Caco-2 (cell line): ENCODE data around the gene TMEM50B. TPM values are rescaled to one million over a fixed set of nuclear protein-coding genes. Genes with fewer than 3 reads are reported as not detected.

ENCODE experiments used
- BruUV-seq: library from RNA; stranded (reverse); fragments of 400-500 nt; replicated peaks from 2 replicates; lab custom pipeline; 2021; lab: Mats Ljungman, UMichigan
- CTCF ChIA-PET: fragments of 300-600 bp; sonication (Branson Sonifier 250); formaldehyde crosslinking; loops from one replicate; lab custom pipeline; 2022; ENCODE audit warnings: antibody characterized with exemption; lab: Charles Lee
- POLR2A ChIA-PET: fragments of 300-600 bp; sonication (Branson Sonifier 250); formaldehyde crosslinking; loops from one replicate; lab custom pipeline; 2022; ENCODE audit warnings: antibody characterized with exemption; lab: Charles Lee
- DNase-seq, 2 experiments: peaks; one replicate each; pipeline versions ENCODE4 v3.0.0 to v3.0.0-alpha.2; 2020 to 2022
- H3K27me3 ChIP-seq: replicated peaks from 2 replicates; pipeline ENCODE4 v1.6.0; 2011; ENCODE audit warnings: low read length; ENCODE audit not compliant: control insufficient read depth, insufficient read depth
- H3K36me3 ChIP-seq: 2 replicates; pipeline ENCODE4 v1.5.1; 2011; ENCODE audit warnings: low read length; ENCODE audit not compliant: control insufficient read depth, insufficient read depth
- H3K4me1 ChIP-seq: fragments of 250-450 bp; sonication (Bioruptor Pico); 2 replicates; pipeline ENCODE4 v1.5.1; 2020; ENCODE audit warnings: mild to moderate bottlenecking
- H3K4me3 ChIP-seq: 2 replicates; pipeline ENCODE4 v1.5.1; 2011; ENCODE audit warnings: low read depth, mild to moderate bottlenecking, control low read depth, low read length
- H3K9me3 ChIP-seq: fragments of 250-450 bp; sonication (Bioruptor Pico); 2 replicates; pipeline ENCODE4 v1.5.1; 2020; ENCODE audit warnings: mild to moderate bottlenecking, moderate library complexity
- H3K27ac Mint-ChIP-seq: one replicate; pipeline ENCODE4 v1.8.0; 2022; ENCODE audit warnings: mixed read lengths; ENCODE audit not compliant: unreplicated experiment
- H3K27me3 Mint-ChIP-seq: one replicate; pipeline ENCODE4 v1.8.0; 2022; ENCODE audit warnings: mixed read lengths; ENCODE audit not compliant: insufficient read depth, unreplicated experiment
- H3K36me3 Mint-ChIP-seq: one replicate; pipeline ENCODE4 v1.8.0; 2022; ENCODE audit warnings: mild to moderate bottlenecking, mixed read lengths; ENCODE audit not compliant: insufficient read depth, unreplicated experiment
- H3K4me1 Mint-ChIP-seq: one replicate; pipeline ENCODE4 v1.8.0; 2022; ENCODE audit warnings: low read depth, mixed read lengths; ENCODE audit not compliant: unreplicated experiment
- H3K4me3 Mint-ChIP-seq: one replicate; pipeline ENCODE4 v1.8.0; 2022; ENCODE audit warnings: mild to moderate bottlenecking, moderate library complexity, mixed read lengths; ENCODE audit not compliant: unreplicated experiment
- H3K9me3 Mint-ChIP-seq: one replicate; pipeline ENCODE4 v1.8.0; 2022; ENCODE audit warnings: mixed read lengths; ENCODE audit not compliant: unreplicated experiment
- intact Hi-C: fragments of 100-400 bp; cut with micrococcal nuclease; formaldehyde crosslinking; loops from one replicate; pipeline ENCODE4 v1.10.0; 2022; ENCODE audit not compliant: unreplicated experiment
- total RNA-seq: library from RNA; stranded (reverse); gene quantifications from 2 replicates; pipeline ENCODE4 v1.2.3, GENCODE V29; 2022
- TF ChIP-seq, protein P1 (sequence below), 2 experiments: fragments of 200-600 bp in 1 of 2; IDR thresholded peaks; 1 replicate in 1 of 2; 2 replicates in 1 of 2; pipeline versions ENCODE4 v1.5.1 to v1.8.0; 2011 to 2022; ENCODE audit warnings: antibody characterized with exemption in 1 of 2, control low read depth in 1 of 2, inconsistent platforms in 1 of 2, low read depth in 1 of 2, low read length in 1 of 2, mild to moderate bottlenecking in 1 of 2, moderate library complexity in 1 of 2; ENCODE audit not compliant: insufficient read depth in 1 of 2, severe bottlenecking in 1 of 2, unreplicated experiment in 1 of 2

Gene TMEM50B
- total RNA-seq, 1 experiment from 2014 or later: 25.9 TPM

DNA sequence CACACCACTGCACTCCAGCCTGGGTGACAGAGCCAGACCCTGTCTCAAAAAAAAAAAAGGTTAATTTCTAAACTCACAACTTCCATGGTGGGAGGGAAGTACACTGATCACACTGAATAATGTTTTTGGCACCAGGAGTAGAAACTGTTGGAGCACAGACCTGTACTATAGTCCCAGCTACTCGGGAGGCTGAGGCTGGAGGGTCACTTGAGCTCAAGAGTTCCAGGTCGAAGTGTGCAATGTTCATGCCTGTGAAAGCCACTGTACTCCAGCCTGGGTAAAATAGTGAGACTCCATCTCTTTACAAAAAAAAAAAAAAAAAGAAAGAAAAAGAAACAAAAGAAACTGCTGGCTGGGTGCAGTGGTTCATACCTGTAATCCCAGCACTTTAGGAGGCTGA, 35.3 kb downstream of the TMEM50B start:
- DNase-seq: no peak
- no peaks in the 10 kb centered on the region for H3K9me3 ChIP-seq
- no peaks in the 10 kb centered on the region for H3K9me3 Mint-ChIP-seq
- no peak overlapping the region for H3K4me3 ChIP-seq
- ChIA-PET POLR2A (no interaction called here), CTCF (interaction anchor here (0.6 to 2.4 kb wide), 13 partner anchors 32 to 673 kb away, joined by 3 to 40 read pairs (median 6); partner anchors contain the start of genes IFNAR1, IL10RB, PAXBP1 and TMEM50B)
- peaks cover 25% of the 10 kb centered on the region for H3K36me3 Mint-ChIP-seq
- no TSS peak for BruUV-seq
- no peak overlapping the region for H3K27ac Mint-ChIP-seq
- H3K4me1 ChIP-seq: no peaks in the 10 kb centered on the region
- H3K4me3 Mint-ChIP-seq: no peak overlapping the region
- H3K36me3 ChIP-seq: no peaks in the 10 kb centered on the region
- intact Hi-C loops: no loop called here
- TF ChIP-seq, protein P1, sequence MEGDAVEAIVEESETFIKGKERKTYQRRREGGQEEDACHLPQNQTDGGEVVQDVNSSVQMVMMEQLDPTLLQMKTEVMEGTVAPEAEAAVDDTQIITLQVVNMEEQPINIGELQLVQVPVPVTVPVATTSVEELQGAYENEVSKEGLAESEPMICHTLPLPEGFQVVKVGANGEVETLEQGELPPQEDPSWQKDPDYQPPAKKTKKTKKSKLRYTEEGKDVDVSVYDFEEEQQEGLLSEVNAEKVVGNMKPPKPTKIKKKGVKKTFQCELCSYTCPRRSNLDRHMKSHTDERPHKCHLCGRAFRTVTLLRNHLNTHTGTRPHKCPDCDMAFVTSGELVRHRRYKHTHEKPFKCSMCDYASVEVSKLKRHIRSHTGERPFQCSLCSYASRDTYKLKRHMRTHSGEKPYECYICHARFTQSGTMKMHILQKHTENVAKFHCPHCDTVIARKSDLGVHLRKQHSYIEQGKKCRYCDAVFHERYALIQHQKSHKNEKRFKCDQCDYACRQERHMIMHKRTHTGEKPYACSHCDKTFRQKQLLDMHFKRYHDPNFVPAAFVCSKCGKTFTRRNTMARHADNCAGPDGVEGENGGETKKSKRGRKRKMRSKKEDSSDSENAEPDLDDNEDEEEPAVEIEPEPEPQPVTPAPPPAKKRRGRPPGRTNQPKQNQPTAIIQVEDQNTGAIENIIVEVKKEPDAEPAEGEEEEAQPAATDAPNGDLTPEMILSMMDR (IDR thresholded peaks at IDR 0.05; ENCODE audit: insufficient read depth in 1 of 2, low read depth in 1 of 2, low read length in 1 of 2, severe bottlenecking in 1 of 2, unreplicated experiment in 1 of 2): no peak
- no peaks in the 10 kb centered on the region for H3K27me3 Mint-ChIP-seq
- H3K4me1 Mint-ChIP-seq: peaks cover 12% of the 10 kb centered on the region
- no peaks in the 10 kb centered on the region for H3K27me3 ChIP-seq

DNA sequence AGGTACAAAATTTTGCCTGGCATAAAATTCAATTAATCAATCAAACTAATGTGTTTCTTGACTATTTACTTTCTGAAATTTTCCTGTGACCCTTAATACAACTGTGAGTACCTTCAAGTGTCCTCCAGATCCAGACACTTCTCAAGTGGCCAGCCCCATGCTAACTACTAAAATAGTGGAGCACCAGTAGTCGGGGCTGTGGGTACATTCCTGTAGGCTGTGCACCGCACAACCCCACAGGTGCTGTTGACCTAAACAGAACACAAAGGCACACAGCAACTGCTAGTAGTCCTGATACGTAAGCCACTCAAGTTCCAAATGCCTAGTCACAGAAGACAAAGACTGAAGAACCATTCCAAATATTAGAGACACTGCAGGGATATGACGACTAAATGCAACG, 36.6 kb downstream of the TMEM50B start:
- ChIA-PET CTCF (no interaction called here), POLR2A (no interaction called here)
- Mint-ChIP-seq H3K27ac (no peak overlapping the region), H3K36me3 (peaks cover 23% of the 10 kb centered on the region), H3K9me3 (no peaks in the 10 kb centered on the region), H3K27me3 (no peaks in the 10 kb centered on the region), H3K4me1 (peaks cover 6% of the 10 kb centered on the region), H3K4me3 (no peak overlapping the region)
- no peak for DNase-seq
- BruUV-seq: no TSS peak
- H3K4me3 ChIP-seq: no peak overlapping the region
- H3K36me3 ChIP-seq: peaks cover 2% of the 10 kb centered on the region; the same call in 1 of the 2 replicates
- H3K9me3 ChIP-seq: no peaks in the 10 kb centered on the region
- H3K4me1 ChIP-seq: no peaks in the 10 kb centered on the region
- intact Hi-C loops: no loop called here
- TF ChIP-seq, protein P1 (IDR thresholded peaks at IDR 0.05; ENCODE audit: insufficient read depth in 1 of 2, low read depth in 1 of 2, low read length in 1 of 2, severe bottlenecking in 1 of 2, unreplicated experiment in 1 of 2): no peak
- H3K27me3 ChIP-seq: no peaks in the 10 kb centered on the region

DNA sequence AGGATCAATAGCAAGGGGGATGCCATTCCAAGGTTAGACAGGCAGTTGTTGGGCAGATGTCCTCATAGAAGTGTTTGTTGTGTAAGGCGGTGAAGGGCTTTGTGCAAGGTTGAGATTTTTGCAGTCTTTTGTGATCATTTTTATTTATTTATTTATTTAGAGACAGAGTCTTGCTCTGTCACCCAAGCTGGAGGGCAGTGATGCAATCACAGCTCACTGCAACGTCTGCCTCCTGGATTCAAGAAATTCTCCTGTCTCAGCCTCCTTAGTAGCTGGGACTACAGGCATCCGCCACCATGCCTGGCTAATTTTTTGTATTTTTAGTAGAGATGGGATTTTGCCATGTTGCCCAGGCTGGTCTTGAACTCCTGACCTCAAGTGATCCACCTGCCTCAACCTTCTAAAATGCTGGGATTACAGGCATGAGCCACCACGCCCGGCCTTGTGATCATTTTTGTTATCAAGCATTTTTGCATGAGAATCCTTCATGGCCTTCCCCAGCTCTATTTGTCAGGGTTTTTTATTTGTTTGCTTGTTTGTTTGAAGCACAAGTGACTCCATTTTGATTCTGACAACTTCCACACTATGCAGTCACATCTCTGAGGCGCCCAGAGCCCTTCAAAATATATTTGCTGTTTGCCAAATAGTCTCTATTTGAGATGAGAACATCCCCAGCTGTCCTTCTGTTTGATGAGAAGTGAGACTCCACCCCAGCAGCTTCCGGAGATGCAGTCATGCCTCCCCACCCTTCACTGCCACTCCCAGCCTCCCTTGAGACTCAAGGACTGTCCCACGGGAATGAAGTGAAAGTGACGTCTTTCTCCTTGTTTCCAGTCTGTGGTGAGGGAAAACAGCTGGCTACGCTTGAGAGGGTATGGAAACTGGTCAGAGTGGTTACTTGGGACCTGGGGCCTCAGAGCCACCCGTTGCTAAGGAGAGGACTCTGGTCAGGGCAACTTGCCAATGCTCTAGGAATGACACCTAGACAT, 38.0 kb downstream of the TMEM50B start:
- Histone ChIP-seq H3K36me3 (peaks cover 2% of the 10 kb centered on the region; the same call in 1 of the 2 replicates), H3K9me3 (no peaks in the 10 kb centered on the region), H3K4me1 (no peaks in the 10 kb centered on the region), H3K4me3 (no peak overlapping the region), H3K27me3 (no peaks in the 10 kb centered on the region)
- no peak overlapping the region for H3K4me3 Mint-ChIP-seq
- TF ChIP-seq, protein P1 (IDR thresholded peaks at IDR 0.05; ENCODE audit: insufficient read depth in 1 of 2, low read depth in 1 of 2, low read length in 1 of 2, severe bottlenecking in 1 of 2, unreplicated experiment in 1 of 2): no peak
- POLR2A ChIA-PET: interaction anchor here (0.7 kb wide), 1 partner anchor 37 kb away, joined by 3 read pairs; no protein-coding TSS in a partner anchor
- H3K27me3 Mint-ChIP-seq: no peaks in the 10 kb centered on the region
- peaks cover 28% of the 10 kb centered on the region for H3K36me3 Mint-ChIP-seq
- intact Hi-C loops: no loop called here
- no peak for DNase-seq
- CTCF ChIA-PET: interaction anchor here (1.2 kb wide), 1 partner anchor 80 kb away, joined by 5 read pairs; no protein-coding TSS in a partner anchor
- no peak overlapping the region for H3K27ac Mint-ChIP-seq
- no TSS peak for BruUV-seq
- H3K9me3 Mint-ChIP-seq: no peaks in the 10 kb centered on the region
- peaks cover 6% of the 10 kb centered on the region for H3K4me1 Mint-ChIP-seq
